Large intestine (tissue), 3 donors: ENCODE results near the gene TNIP1. TPM values are rescaled to one million over a fixed set of nuclear protein-coding genes. Genes with fewer than 3 reads are reported as not detected.
A peak's percentile ranks its signal among the peaks of the same experiment; 100 is the strongest.

Source experiments
- DNase-seq, 2 donors: peaks; one replicate each; pipeline versions ENCODE4 v3.0.0 to v3.0.0-alpha.2; 2013
- H3K27ac ChIP-seq: one replicate; pipeline ENCODE4 v1.5.1; 2013; ENCODE audit warnings: low read length
- H3K27me3 ChIP-seq: 2 replicates; pipeline ENCODE4 v1.6.1; 2013; ENCODE audit warnings: low read length; ENCODE audit not compliant: control insufficient read depth, insufficient read depth
- H3K36me3 ChIP-seq: 2 replicates; pipeline ENCODE4 v1.6.1; 2013; ENCODE audit warnings: low read length; ENCODE audit not compliant: control insufficient read depth, insufficient read depth
- H3K4me1 ChIP-seq: one replicate; pipeline ENCODE4 v1.6.1; 2013; ENCODE audit warnings: low read length; ENCODE audit not compliant: control insufficient read depth, insufficient read depth
- H3K4me3 ChIP-seq: one replicate; pipeline ENCODE4 v1.5.1; 2013; ENCODE audit warnings: low read length
- H3K9me3 ChIP-seq: one replicate; pipeline ENCODE4 v1.6.1; 2013; ENCODE audit warnings: mild to moderate bottlenecking, low read depth, low read length, moderate library complexity; ENCODE audit not compliant: control insufficient read depth
- WGBS: methylation state at CpG from one replicate; pipeline ENCODE4 v1.1.5; 2013; ENCODE audit warnings: low lambda C conversion rate; ENCODE audit not compliant: insufficient coverage; 5-methylcytosine and 5-hydroxymethylcytosine counted together
- polyA plus RNA-seq: library from polyadenylated mRNA; unstranded; fragments of 120-200 nt; gene quantifications from one replicate; pipeline ENCODE4 v1.2.1, GENCODE V29; 2013

TNIP1 gene
- polyA plus RNA-seq, 1 donor = 69.0 TPM

DNA sequence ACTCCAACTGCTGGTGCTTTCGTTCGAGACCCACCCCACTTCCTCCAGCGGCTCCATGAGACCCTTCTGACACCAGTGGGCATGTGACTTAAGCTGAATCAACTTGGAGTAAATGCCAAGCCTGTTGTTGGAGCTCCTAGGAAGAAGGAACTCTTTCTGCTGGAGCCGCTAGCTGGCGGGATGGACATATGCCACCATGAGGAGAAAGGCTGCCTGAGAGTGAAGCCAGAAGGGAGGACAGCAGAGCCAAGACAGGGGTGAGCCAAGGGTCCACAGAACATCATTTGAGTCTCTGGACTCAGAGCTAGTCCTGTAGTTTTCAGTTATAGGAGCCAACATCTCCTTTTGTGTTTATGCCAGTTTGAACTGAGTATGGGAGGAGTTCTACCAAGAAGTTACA lies 40.8 kb upstream of the TNIP1 start:
- Histone ChIP-seq H3K9me3 (no peaks in the 10 kb centered on the region), H3K27me3 (no peaks in the 10 kb centered on the region), H3K4me1 (peaks cover 6% of the 10 kb centered on the region), H3K36me3 (peaks cover 73% of the 10 kb centered on the region), H3K27ac (no peak overlapping the region), H3K4me3 (no peak overlapping the region)
- no CpG with 5 or more reads among the region's 5 CpGs for WGBS
- DNase-seq = no peak

GRCh38 chr5:151121095-151121494 lies 40.3 kb upstream of the TNIP1 start:
- DNase-seq = no peak
- peaks cover 77% of the 10 kb centered on the region for H3K36me3 ChIP-seq
- H3K27ac ChIP-seq = no peak overlapping the region
- peaks cover 6% of the 10 kb centered on the region for H3K4me1 ChIP-seq
- no peak overlapping the region for H3K4me3 ChIP-seq
- no peaks in the 10 kb centered on the region for H3K27me3 ChIP-seq
- H3K9me3 ChIP-seq = no peaks in the 10 kb centered on the region
- no CpG with 5 or more reads among the region's 2 CpGs for WGBS

DNA sequence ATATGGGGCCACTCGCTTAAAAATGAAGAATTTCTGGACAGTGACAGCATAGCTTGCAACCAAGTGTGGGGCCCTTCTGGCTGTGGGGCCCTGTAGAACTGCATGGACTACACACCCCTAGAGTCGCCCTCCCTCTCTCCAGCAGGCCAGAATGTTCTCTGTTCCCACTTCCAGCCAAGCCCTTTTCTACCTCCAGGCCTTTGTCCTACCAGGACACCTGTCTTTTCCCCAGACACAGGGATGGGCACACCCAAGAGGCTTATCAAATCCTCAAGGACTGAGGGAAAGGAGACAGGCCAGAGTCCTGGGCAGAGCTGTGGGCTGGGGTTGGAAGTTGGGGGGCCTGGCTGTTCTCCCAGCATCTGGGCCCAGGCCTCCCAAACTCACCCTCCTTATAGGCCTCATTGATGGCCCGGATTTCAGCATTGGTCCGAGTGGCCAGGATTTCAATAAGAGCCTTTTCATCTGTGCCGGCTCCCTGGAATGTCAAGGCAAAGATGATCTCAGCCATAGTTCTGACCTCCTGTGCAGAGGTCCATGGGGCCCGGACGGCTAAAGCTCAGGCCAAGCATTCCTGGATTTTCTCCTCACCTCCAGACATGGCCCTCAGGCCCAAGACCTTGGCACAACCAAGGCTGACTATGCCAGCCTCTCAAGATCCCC lies 38.2 kb upstream of the TNIP1 start:
- no peak overlapping the region for H3K4me3 ChIP-seq
- no peak overlapping the region for H3K27ac ChIP-seq
- peak in 1 of 2 donors; percentile 69 for DNase-seq
- H3K4me1 ChIP-seq = peaks cover 6% of the 10 kb centered on the region
- H3K27me3 ChIP-seq = no peaks in the 10 kb centered on the region
- H3K9me3 ChIP-seq = no peaks in the 10 kb centered on the region
- H3K36me3 ChIP-seq = peaks cover 65% of the 10 kb centered on the region
- 100% methylated on average over 1 of the region's 7 CpGs for WGBS

DNA sequence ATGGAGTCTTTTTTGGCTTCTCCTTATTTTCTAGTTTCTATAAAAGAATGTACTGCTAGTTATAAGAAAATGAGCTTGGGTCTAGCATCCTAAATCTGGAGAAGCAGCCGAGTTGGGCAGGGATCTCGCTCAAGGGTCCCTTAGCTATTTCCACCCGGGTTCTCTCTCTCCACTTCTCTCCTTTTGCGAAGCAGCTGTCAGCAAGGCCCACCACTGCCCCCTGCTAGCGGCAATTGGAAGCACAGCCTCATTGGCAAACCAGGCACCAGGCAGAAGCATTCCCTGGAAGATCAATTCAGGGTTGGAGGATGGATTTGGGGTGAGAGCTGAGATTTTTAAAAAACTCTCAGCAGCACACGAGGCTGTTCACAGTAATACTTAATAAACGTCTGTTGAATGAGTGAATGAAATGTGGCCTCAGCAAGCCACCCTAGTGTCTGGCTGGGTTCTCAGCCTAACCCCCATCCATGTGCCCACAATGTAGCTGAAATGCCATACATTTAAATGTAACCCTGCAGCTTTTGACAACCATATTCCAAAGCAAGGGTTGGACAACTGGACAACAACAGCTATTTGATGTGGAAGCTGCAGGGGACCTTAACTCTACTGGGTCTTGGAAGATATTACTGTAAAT lies 34.6 kb upstream of the TNIP1 start:
- WGBS = no CpG with 5 or more reads among the region's 7 CpGs
- DNase-seq = no peak
- H3K36me3 ChIP-seq = peaks cover 42% of the 10 kb centered on the region
- H3K9me3 ChIP-seq = no peaks in the 10 kb centered on the region
- H3K4me1 ChIP-seq = peaks cover 6% of the 10 kb centered on the region
- H3K4me3 ChIP-seq = no peak overlapping the region
- H3K27me3 ChIP-seq = no peaks in the 10 kb centered on the region
- H3K27ac ChIP-seq = no peak overlapping the region

GRCh38 chr5:151113651-151114050 lies 32.8 kb upstream of the TNIP1 start:
- no peaks in the 10 kb centered on the region for H3K9me3 ChIP-seq
- H3K4me1 ChIP-seq = peaks cover 2% of the 10 kb centered on the region
- H3K27me3 ChIP-seq = no peaks in the 10 kb centered on the region
- no peak overlapping the region for H3K27ac ChIP-seq
- no peak for DNase-seq
- H3K4me3 ChIP-seq = no peak overlapping the region
- 57% methylated on average over 2 of the region's 3 CpGs for WGBS
- H3K36me3 ChIP-seq = peaks cover 42% of the 10 kb centered on the region

- H3K4me3 ChIP-seq = no peak overlapping the region
Observed at GRCh38 chr5:151110992-151111391, 30.2 kb upstream of the TNIP1 start.

DNA sequence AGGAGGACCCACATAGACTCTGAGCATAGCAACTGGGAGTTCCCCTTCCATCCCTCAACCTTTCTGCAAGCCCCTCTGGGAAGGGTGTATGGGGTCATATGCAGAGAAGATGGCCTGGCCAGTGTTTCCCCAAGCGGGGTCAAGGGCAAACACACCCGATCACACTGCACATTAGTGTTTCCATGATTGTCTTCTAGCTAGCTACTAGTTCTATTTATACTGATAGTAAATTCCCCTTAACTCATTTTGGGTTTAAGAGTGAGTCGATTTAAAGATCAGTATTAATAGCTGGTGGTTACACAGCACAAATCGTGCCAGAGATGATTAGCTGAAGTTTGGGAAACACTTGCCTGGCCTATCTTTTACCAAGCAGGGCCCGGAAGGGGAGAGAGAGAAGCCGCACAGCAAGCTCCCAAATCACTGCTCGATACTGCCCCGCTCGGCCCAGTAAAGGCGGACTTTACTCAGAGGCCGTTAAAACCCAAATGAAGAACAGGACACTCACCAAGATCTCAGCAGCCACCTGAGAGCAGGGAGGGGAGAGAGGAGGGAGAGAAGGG lies 29.4 kb upstream of the TNIP1 start:
- Histone ChIP-seq H3K4me3 (no peak overlapping the region), H3K27me3 (no peaks in the 10 kb centered on the region), H3K4me1 (no peaks in the 10 kb centered on the region), H3K36me3 (peaks cover 51% of the 10 kb centered on the region), H3K9me3 (no peaks in the 10 kb centered on the region), H3K27ac (no peak overlapping the region)
- 80% methylated on average over 1 of the region's 11 CpGs for WGBS
- no peak for DNase-seq

More at GRCh38 chr5:151110992-151111391, 30.2 kb upstream of the TNIP1 start:
- H3K9me3 ChIP-seq = no peaks in the 10 kb centered on the region
- H3K27ac ChIP-seq = no peak overlapping the region
- no CpG with 5 or more reads among the region's 3 CpGs for WGBS
- H3K27me3 ChIP-seq = no peaks in the 10 kb centered on the region
- peaks cover 44% of the 10 kb centered on the region for H3K36me3 ChIP-seq
- H3K4me1 ChIP-seq = no peaks in the 10 kb centered on the region
- no peak for DNase-seq

GRCh38 chr5:151108566-151108965 lies 27.7 kb upstream of the TNIP1 start:
- Histone ChIP-seq H3K4me1 (no peaks in the 10 kb centered on the region), H3K4me3 (no peak overlapping the region), H3K9me3 (no peaks in the 10 kb centered on the region), H3K27me3 (no peaks in the 10 kb centered on the region), H3K27ac (no peak overlapping the region), H3K36me3 (peaks cover 59% of the 10 kb centered on the region)
- no CpG with 5 or more reads among the region's 8 CpGs for WGBS
- no peak for DNase-seq

- 93% methylated on average over 2 of the region's 11 CpGs for WGBS
- no peaks in the 10 kb centered on the region for H3K27me3 ChIP-seq
- H3K4me1 ChIP-seq = no peaks in the 10 kb centered on the region
- no peak overlapping the region for H3K4me3 ChIP-seq
- no peak for DNase-seq
- H3K36me3 ChIP-seq = peaks cover 63% of the 10 kb centered on the region
- H3K9me3 ChIP-seq = no peaks in the 10 kb centered on the region
- H3K27ac ChIP-seq = no peak overlapping the region
Observed at GRCh38 chr5:151107738-151108520, 27.1 kb upstream of the TNIP1 start.

- WGBS = no CpG with 5 or more reads among the region's 7 CpGs
- Histone ChIP-seq H3K4me3 (no peak overlapping the region), H3K4me1 (no peaks in the 10 kb centered on the region), H3K36me3 (peaks cover 60% of the 10 kb centered on the region), H3K27me3 (no peaks in the 10 kb centered on the region), H3K9me3 (no peaks in the 10 kb centered on the region), H3K27ac (no peak overlapping the region)
- DNase-seq = peak in 1 of 2 donors; percentile 43
Observed at GRCh38 chr5:151107084-151107483, 26.2 kb upstream of the TNIP1 start.
